OCI-LY1 (cell line): ENCODE measurements around the gene CDC42.
A peak's percentile ranks its signal among the peaks of the same experiment; 100 is the strongest.
"Not testable (repeated sequence)": the region's sequence is repeated elsewhere in the genome, so short reads cannot be mapped to it uniquely, and the experiment has no call there.

Experiments used
- H2AFZ ChIP-seq: fragments of 200-600 bp; sonication (generic), shearing (Covaris generic); 2 replicates; pipeline ENCODE4 v1.6.0; 2014; ENCODE audit warnings: antibody characterized with exemption, mild to moderate bottlenecking, low read length
- H3F3A ChIP-seq: fragments of 200-600 bp; sonication (generic), shearing (Covaris generic); 2 replicates; pipeline ENCODE4 v1.6.0; 2014; ENCODE audit warnings: mild to moderate bottlenecking, antibody characterized with exemption, low read length, moderate library complexity; ENCODE audit not compliant: insufficient read depth
- H3K27ac ChIP-seq: fragments of 200-600 bp; sonication (generic); 2 replicates; pipeline ENCODE4 v1.5.1; 2014; ENCODE audit warnings: low read length, mixed run types, mild to moderate bottlenecking, low read depth; ENCODE audit not compliant: poor library complexity, severe bottlenecking
- H3K27me3 ChIP-seq: fragments of 200-600 bp; sonication (generic); 2 replicates; pipeline ENCODE4 v1.6.0; 2014; ENCODE audit warnings: antibody characterized with exemption, mild to moderate bottlenecking, low read length, moderate library complexity; ENCODE audit not compliant: insufficient read depth
- H3K36me3 ChIP-seq: fragments of 200-600 bp; sonication (generic); 2 replicates; pipeline ENCODE4 v1.6.1; 2014; ENCODE audit warnings: mild to moderate bottlenecking, antibody characterized with exemption, low read length, moderate library complexity, mixed read lengths; ENCODE audit not compliant: insufficient read depth
- H3K4me1 ChIP-seq: fragments of 200-600 bp; sonication (generic); 2 replicates; pipeline ENCODE4 v1.5.1; 2014; ENCODE audit warnings: mild to moderate bottlenecking, low read length, moderate library complexity; ENCODE audit not compliant: insufficient read depth, severe bottlenecking
- H3K4me2 ChIP-seq: fragments of 200-600 bp; sonication (generic), shearing (Covaris generic); 2 replicates; pipeline ENCODE4 v1.6.1; 2014; ENCODE audit warnings: low read length
- H3K4me3 ChIP-seq: fragments of 200-600 bp; sonication (generic); 2 replicates; pipeline ENCODE4 v1.5.1; 2014; ENCODE audit warnings: low read length, low read depth, mild to moderate bottlenecking, mixed read lengths; ENCODE audit not compliant: poor library complexity, severe bottlenecking
- H3K79me2 ChIP-seq: fragments of 200-600 bp; shearing (Covaris generic); 2 replicates; pipeline ENCODE4 v1.6.1; 2016; ENCODE audit warnings: mixed run types, low read length, mixed read lengths; ENCODE audit not compliant: insufficient read depth
- H3K9ac ChIP-seq: fragments of 200-600 bp; sonication (generic), shearing (Covaris generic); 2 replicates; pipeline ENCODE4 v1.6.1; 2014; ENCODE audit warnings: mild to moderate bottlenecking, low read length, mixed read lengths
- H3K9me2 ChIP-seq: fragments of 200-600 bp; sonication (generic), shearing (Covaris generic); 2 replicates; pipeline ENCODE4 v1.6.1; 2014; ENCODE audit warnings: low read depth, mild to moderate bottlenecking, low read length, mixed read lengths
- H3K9me3 ChIP-seq: fragments of 200-600 bp; shearing (Covaris generic); 2 replicates; pipeline ENCODE4 v1.6.1; 2014; ENCODE audit warnings: low read length, mixed read lengths
- H4K20me1 ChIP-seq: fragments of 200-600 bp; sonication (generic), shearing (Covaris generic); 2 replicates; pipeline ENCODE4 v1.6.0; 2016; ENCODE audit warnings: mild to moderate bottlenecking, low read length; ENCODE audit not compliant: insufficient read depth
- CTCF ChIP-seq: fragments of 200-600 bp; sonication (generic), shearing (Covaris generic); IDR thresholded peaks from 2 replicates; pipeline ENCODE4 v1.5.1; 2017; ENCODE audit warnings: mild to moderate bottlenecking, antibody characterized with exemption, low read length, moderate library complexity, mixed read lengths
- EZH2 ChIP-seq: fragments of 200-600 bp; sonication (generic), shearing (Covaris generic); IDR thresholded peaks from 2 replicates; pipeline ENCODE4 v1.8.0; 2017; ENCODE audit warnings: borderline replicate concordance, mixed run types, mild to moderate bottlenecking, antibody characterized with exemption, low read length, moderate library complexity, mixed read lengths

CDC42 gene

GRCh38 chr1:22089134-22089571 is 36.6 kb downstream of the CDC42 start:
- H3K9ac ChIP-seq = no peak overlapping the region; the same call in 1 of the 2 replicates
- no peak overlapping the region for H3K4me3 ChIP-seq
- H3F3A ChIP-seq = no peaks in the 10 kb centered on the region
- no peaks in the 10 kb centered on the region for H3K9me2 ChIP-seq
- no peak overlapping the region for H3K27ac ChIP-seq
- H3K4me1 ChIP-seq = peaks cover 24% of the 10 kb centered on the region
- H3K27me3 ChIP-seq = no peaks in the 10 kb centered on the region
- H2AFZ ChIP-seq = no peak overlapping the region
- peaks cover 9% of the 10 kb centered on the region for H4K20me1 ChIP-seq
- TF ChIP-seq CTCF (no peak), EZH2 (no peak)
- peaks cover 92% of the 10 kb centered on the region for H3K36me3 ChIP-seq
- H3K4me2 ChIP-seq = peak overlapping the region; percentile 1; the same call in 1 of the 2 replicates
- no peaks in the 10 kb centered on the region for H3K9me3 ChIP-seq
- H3K79me2 ChIP-seq = peaks cover 51% of the 10 kb centered on the region

GRCh38 chr1:22089787-22090186 is 37.3 kb downstream of the CDC42 start:
- no peak overlapping the region for H3K27ac ChIP-seq
- peaks cover 24% of the 10 kb centered on the region for H3K4me1 ChIP-seq
- no peaks in the 10 kb centered on the region for H3F3A ChIP-seq
- no peaks in the 10 kb centered on the region for H3K27me3 ChIP-seq
- H4K20me1 ChIP-seq = peaks cover 9% of the 10 kb centered on the region
- no peak overlapping the region for H3K4me3 ChIP-seq
- H3K36me3 ChIP-seq = peaks cover 90% of the 10 kb centered on the region
- no peak for TF ChIP-seq EZH2
- no peak for TF ChIP-seq CTCF
- H3K9ac ChIP-seq = no peak overlapping the region
- no peak overlapping the region for H2AFZ ChIP-seq
- no peaks in the 10 kb centered on the region for H3K9me3 ChIP-seq
- peaks cover 45% of the 10 kb centered on the region for H3K79me2 ChIP-seq
- H3K9me2 ChIP-seq = no peaks in the 10 kb centered on the region
- no peak overlapping the region for H3K4me2 ChIP-seq

GRCh38 chr1:22090867-22091266 is 38.4 kb downstream of the CDC42 start:
- H2AFZ ChIP-seq = no peak overlapping the region
- TF ChIP-seq CTCF (no peak), EZH2 (no peak)
- H3K4me2 ChIP-seq = no peak overlapping the region
- H3K27me3 ChIP-seq = no peaks in the 10 kb centered on the region
- H3K9ac ChIP-seq = no peak overlapping the region
- H4K20me1 ChIP-seq = peaks cover 9% of the 10 kb centered on the region
- H3K36me3 ChIP-seq = peaks cover 89% of the 10 kb centered on the region
- H3F3A ChIP-seq = no peaks in the 10 kb centered on the region
- H3K27ac ChIP-seq = no peak overlapping the region
- H3K79me2 ChIP-seq = peaks cover 38% of the 10 kb centered on the region
- no peaks in the 10 kb centered on the region for H3K9me2 ChIP-seq
- H3K9me3 ChIP-seq = no peaks in the 10 kb centered on the region
- peaks cover 24% of the 10 kb centered on the region for H3K4me1 ChIP-seq
- no peak overlapping the region for H3K4me3 ChIP-seq

GRCh38 chr1:22092026-22092768 is 39.7 kb downstream of the CDC42 start:
- not testable (repeated sequence) for H3K27me3 ChIP-seq, H3K9me2 ChIP-seq, H3K4me2 ChIP-seq, H3K27ac ChIP-seq, H3K4me3 ChIP-seq, H4K20me1 ChIP-seq, H3K9ac ChIP-seq, H2AFZ ChIP-seq, H3F3A ChIP-seq, H3K9me3 ChIP-seq
- peaks cover 38% of the 10 kb centered on the region for H3K79me2 ChIP-seq
- H3K36me3 ChIP-seq = peaks cover 88% of the 10 kb centered on the region
- peaks cover 24% of the 10 kb centered on the region for H3K4me1 ChIP-seq
